Measurements from ENCODE around the gene P3H3.
A peak's percentile ranks its signal among the peaks of the same experiment; 100 is the strongest.

Gene P3H3

GRCh38 chr12:6827982-6828780 is at the start of gene P3H3:
Gene P3H3, plus strand, starts transcription at chr12:6828407. Its CDS starts 34 bp downstream, at chr12:6828441.
- no peak for DNase-seq

- DNase-seq = peak; percentile 82
Observed at GRCh38 chr12:6778574-6779550, 49.3 kb upstream of the P3H3 start.

- DNase-seq = no peak
Observed at GRCh38 chr12:6779708-6780432, 48.3 kb upstream of the P3H3 start.

- DNase-seq = no peak
Observed at GRCh38 chr12:6780573-6780972, 47.6 kb upstream of the P3H3 start.

GRCh38 chr12:6782119-6782518 is 46.1 kb upstream of the P3H3 start:
- no peak for DNase-seq

GRCh38 chr12:6782850-6783566 is 45.2 kb upstream of the P3H3 start:
- DNase-seq = no peak

GRCh38 chr12:6783828-6784227 is 44.4 kb upstream of the P3H3 start:
- no peak for DNase-seq

GRCh38 chr12:6784296-6784695 is 43.9 kb upstream of the P3H3 start:
- no peak for DNase-seq

GRCh38 chr12:6784761-6785160 is 43.4 kb upstream of the P3H3 start:
- DNase-seq = no peak

GRCh38 chr12:6786416-6787094 is 41.7 kb upstream of the P3H3 start:
- no peak for DNase-seq

GRCh38 chr12:6787309-6787708 is 40.9 kb upstream of the P3H3 start:
- no peak for DNase-seq

- no peak for DNase-seq
Observed at GRCh38 chr12:6788972-6789924, 39.0 kb upstream of the P3H3 start, which contains the start of gene CD4. Gene CD4, plus strand, starts transcription at chr12:6789528. Its CDS starts 10,611 bp downstream, at chr12:6800139.

GRCh38 chr12:6790496-6791150 is 37.6 kb upstream of the P3H3 start:
- DNase-seq = no peak

- DNase-seq = no peak
Observed at GRCh38 chr12:6791931-6792520, 36.2 kb upstream of the P3H3 start.

- no peak for DNase-seq
Observed at GRCh38 chr12:6792522-6793201, 35.5 kb upstream of the P3H3 start.

GRCh38 chr12:6795088-6795487 is 33.1 kb upstream of the P3H3 start:
- no peak for DNase-seq

- no peak for DNase-seq
Observed at GRCh38 chr12:6796576-6796975, 31.6 kb upstream of the P3H3 start.

- no peak for DNase-seq
Observed at GRCh38 chr12:6799147-6799546, 29.1 kb upstream of the P3H3 start.

- DNase-seq = no peak
Observed at GRCh38 chr12:6807170-6807569, 21.0 kb upstream of the P3H3 start.

Data from NCI-H510A (cell line).